ENCODE data around the gene MICAL2.

The MICAL2 gene

DNA sequence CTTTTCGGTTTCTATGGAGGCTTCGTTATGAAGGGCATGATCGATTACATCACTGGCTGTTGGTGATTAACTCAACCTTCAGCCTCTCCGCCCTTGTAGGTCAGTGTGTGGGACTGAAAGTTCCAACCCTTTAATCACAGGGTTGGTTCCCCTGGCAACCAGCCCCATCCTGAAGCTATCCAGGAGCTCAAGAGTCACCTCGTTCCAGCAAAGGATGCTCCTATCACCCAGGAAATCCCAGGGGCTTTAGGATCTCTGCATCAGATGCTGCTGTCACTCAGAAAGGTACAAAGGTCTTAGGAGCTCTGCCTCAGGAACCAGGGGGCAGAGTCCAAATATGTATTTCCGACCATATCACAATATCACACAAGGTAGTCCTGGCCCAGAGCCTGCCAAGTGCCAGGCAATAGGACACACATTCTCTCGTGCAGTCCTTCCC lies 143.5 kb downstream of the MICAL2 start:
- DNase-seq, result no peak

DNA sequence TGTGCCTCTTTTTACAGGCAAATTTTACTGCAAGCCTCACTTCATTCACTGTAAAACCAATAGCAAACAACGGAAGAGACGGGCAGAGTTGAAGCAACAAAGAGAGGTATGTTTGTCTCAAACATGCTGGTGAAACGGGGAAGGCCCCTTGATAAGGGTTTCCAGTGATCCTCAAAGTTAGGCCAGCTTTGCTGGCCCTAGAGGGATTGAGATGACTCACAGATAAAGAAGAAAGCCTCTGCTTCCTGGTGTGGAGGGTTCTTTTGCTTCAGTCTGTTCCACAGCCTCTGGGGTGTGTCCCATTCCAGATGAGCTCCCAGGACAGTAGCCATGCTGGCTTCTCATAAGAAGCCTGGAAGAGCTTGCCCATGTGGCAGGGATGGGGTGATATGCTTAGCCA lies 148.1 kb downstream of the MICAL2 start:
- no peak for DNase-seq

DNA sequence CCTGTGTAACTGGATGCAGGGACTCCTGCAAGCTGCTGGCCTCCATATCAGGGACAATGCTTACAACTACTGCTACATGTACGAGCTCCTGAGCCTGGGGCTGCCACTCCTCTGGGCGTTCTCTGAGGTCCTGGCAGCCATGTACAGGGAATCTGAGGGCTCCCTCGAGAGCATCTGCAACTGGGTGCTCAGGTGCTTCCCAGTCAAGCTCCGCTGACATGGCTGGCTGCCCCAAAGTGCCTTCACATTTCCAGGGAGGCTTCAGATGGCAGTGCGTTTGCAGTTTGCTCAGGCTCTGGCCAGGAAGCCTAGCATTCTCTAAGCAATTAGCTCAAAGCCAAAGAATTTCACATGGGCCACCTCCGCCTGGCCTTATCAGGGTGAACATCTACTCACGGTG lies 149.6 kb downstream of the MICAL2 start:
- no peak for DNase-seq

DNA sequence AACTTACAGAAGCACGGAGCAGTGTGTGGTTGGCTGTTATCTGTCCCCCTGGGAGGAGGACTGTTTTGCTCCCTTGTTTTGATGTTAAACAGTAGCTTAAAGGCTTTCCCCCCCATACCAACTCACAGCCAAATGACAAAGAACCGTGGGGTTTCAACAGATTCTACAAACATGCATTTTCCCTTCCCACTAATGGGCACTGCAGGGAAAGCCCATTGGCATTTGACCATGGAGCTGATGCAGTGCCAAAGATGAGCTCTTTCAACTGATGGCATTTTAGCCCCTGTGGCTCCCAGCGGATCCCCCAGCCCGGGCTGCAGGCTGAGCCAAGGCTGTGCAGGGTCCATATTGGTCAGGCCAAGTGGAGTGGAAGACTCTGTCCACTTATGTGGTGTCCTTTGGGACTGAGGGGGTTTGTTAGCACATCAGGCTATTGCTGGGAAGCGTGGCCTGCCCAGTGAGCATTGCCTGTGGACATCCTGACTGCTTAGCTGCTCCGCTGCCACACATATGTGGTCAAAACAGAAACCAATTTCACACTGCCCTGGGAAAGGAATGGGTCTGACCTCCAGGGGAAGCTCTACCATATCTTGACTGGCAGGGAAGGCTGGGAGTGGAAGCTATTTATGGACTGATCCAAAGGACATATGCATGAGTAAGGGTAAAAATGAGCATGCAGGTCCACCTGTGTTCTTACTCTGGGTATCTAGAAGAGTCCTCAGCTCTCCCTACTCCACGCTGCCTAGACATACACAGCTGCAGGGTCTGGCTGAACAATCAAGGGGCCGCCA lies 150.5 kb downstream of the MICAL2 start:
- DNase-seq, result no peak

DNA sequence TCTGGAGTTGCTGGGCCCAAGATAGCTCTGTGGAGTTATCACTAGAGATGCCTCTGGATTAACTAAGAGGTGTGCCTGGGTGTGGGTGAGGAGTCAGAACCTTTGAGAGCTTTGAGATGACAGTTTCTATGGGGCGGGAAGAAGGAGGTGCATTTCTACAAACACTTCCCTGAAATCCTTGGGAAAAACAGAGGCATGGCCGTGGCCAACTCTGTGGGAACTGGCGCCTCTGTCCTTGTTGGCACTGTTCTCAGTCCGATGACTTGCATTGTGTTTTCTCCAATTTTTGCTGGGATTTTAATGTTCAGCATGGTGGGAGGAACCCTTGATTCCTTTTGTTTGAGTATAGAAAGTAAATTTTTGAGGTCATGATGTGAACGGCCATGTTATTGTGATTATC lies 151.2 kb downstream of the MICAL2 start:
- DNase-seq, result no peak

DNA sequence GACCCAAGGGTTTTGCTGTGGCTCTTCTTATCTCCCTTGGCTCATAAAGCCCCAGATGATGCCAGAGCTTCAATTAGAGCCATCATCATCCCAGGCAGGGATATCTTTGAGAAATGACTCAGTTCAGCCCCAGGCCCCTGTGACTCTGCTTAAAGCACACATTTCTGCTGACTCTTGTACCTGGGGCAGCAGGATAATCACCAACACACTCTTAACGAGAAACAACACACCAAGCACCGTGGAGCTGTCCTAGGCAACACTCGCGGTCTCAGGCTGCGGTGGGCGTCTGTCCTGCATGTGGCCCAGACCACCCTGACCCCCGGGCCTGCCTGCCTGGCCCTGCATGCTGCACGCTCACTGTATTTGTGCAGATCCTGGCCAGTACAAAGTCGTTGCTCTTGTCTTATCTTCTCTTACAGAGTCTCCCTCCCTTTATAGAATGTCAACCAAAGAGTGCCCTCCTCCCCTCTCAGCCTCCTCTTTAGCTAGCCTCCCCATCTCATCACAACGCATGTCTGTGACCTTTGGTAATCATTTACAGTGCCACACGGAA lies 152.8 kb downstream of the MICAL2 start:
- no peak for DNase-seq

DNA sequence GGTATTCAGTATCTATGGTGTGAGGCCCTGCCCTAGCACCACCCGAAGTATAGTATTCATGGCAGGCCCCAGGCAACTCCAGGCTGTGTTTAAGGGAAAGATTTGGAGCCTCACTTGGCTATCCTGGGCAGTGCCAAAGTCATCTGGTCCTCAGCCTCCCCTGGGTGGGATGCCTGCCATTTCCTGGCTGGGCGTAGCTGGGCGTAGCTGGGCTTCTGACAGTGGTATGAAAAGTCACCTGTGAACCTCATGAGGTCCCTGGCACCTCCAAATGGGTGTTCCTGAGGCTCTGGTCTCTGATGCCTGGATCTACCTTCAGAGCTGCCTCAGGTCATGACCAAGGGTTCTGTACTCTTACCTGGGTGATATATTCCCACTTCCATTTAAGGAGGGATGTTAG lies 154.0 kb downstream of the MICAL2 start:
- no peak for DNase-seq

DNA sequence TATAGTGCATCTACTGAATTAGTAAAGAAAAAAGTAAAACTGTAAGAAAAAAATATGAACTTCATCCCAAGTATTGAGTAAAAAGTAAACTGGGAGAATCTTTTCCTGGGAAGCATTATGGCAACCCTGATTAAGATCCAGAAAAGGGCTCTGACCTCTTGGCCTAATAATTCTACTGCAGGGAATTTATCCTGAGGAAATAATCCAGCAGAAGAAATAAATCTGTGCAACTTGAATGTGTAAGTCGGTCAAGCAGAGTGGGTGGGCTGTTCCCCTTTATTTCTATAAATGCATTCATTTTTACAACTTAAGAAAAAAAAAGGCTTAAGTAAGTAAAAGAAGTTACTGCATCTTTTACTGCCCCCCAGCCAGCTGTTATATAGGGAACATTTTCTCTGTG lies 155.7 kb downstream of the MICAL2 start:
- DNase-seq, result no peak

DNA sequence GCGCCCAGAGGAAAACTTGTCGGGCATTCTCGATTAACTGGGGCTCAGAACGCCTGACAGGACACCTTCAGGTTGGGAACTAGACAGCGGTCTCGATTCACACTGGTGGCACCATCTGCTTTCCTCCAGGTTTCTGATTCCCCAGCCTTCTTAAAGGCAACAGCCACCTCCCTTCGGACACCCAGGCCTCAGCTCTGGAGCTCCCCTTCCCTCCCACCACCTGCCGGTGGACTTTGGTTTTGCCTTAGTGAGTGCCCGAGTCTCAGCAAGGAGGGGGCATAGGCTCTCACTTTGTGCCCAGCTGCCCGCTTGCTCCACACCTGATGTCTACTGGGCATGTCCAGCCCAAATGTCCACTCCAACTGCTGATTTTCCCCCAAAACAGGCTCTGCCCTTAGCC lies 156.6 kb downstream of the MICAL2 start:
- no peak for DNase-seq

DNA sequence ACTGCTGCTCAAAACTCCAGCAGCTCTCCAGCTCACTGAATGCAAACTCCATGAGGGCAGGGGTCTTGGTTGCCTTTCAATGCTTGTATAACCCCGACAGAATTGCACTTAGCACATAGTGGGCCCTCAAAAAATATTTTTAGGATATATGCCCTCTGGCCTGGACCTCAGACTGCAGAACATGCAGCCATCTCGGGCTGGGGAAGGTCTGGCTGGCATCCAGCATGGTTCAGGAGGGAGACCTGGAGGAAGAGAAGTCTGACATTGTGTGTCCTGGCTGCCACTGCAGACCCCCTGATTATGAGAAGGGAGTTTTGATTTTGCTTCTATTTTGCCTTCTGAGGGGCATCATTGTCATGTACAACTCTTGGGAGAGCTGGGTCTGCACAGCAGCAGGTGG lies 157.5 kb downstream of the MICAL2 start:
- no peak for DNase-seq

DNA sequence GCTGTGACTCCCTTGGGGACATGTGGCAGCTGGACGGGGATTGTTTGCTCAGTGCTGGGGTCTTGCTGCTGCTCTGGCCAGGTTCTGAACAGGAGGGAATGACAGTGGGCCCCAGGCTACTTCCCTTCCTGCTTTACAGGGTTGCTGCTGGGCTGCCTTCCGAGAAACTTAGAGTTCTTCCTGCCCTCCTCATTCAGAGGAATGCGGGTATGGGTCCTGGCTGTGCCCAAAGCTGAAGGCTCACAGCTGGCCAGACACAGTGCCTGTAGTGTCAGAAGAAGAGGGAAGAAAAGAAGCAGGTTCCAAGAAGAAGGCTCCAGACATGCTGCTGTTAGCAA lies 158.7 kb downstream of the MICAL2 start:
- DNase-seq, result no peak

DNA sequence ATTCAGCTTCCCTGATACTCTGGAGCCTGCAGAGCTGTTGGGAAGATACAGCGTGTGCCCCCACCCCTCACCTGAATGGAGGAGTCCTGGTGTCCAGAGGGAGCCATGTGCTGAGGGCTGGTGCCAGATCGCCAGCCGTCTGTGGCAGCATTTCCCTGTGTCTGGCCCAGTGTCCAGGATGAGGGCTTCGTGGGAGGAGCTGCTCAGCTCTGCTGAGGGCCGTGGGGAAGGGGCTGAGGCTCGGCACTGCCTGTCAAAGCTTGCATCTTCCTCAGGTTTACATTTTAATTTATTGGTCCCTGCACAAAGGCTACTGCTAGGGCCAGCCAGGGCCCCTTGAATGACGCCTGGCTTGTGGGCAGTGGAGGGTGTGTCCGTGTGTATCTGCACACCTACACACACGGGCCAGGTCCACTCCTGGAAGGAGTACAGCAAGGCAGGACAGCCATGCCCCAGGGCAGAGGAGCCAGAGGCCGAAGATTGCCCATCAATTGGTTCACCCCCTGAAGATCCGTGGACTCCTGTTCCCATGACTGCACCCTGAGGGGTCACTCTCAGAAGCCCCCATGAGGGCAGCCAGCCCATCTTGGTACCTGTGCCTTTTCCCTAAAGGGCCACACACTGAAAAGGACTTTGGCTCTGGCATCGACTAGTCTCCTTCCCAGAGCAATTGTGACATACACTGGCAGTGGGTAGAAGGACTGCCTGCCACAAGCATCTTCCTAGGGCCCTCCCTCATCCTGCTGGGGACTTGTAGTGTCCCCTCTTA lies 159.2 kb downstream of the MICAL2 start:
- DNase-seq, result no peak

DNA sequence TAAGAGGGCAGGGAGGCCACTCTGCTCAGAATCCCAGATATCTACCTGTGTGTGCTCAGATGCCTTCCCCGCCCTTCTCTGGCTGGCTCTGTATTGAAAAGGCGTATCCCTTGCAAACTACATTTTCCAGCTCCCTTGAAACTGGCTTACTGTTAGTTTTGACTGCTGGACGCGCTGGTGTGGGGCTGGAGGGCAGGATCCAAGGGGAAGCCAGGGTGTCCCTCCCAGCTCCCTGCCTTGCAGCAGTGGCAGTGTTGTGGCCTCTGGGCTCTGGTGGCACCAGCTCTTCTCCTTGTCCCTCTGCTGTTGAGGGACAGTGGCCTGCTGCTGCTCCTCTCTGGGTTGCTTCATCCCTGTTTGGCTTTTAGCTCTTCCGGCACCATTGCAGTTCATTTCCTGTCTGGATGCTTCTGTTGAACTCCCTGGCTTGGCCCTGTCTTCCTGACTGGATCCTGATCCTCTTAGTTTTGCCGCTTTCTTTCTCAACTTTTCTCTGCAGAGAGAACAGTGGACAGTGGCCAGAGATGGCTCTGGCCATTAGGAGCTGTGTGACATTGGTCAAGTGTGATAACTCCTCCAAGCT lies 159.9 kb downstream of the MICAL2 start:
- no peak for DNase-seq

DNA sequence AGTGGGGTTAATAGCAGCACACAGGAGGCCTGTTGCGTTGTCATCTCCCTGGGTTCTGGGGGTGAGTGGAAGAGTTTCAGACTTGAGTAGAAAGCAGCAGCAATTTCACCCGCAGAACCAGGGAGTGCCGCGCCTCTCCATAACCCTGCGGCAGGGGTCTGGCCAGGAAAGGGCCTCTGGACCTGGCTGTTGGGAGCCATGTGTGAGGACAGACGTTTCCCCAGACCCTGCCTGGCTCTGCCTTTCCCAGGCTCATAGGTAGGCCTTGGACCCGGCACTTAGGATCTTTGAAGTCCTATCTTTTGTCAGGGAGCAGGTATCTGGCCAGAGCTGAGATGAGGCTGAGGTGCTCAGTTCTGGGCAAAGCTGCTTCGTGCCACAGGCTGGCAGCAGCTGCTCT lies 160.4 kb downstream of the MICAL2 start:
- no peak for DNase-seq

DNA sequence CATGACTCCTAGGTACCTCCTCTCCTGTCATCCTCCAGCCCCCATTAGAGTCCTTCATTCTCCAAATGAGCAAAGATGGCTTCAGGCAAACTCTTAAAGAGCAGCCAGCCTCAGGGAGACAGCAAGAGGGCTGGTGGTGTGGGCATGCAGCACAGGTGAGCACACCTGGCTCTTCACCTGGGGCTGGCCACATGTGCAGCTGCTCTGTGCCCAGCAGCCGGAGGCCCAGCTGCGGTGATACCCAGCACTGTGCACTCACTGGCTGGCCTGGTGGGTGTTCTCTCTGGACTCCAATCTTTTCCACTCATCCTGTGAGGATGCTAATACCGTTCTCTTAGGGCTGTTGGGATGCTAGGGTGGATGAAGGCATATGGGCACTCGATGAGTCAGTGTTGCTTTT lies 160.9 kb downstream of the MICAL2 start:
- no peak for DNase-seq

DNA sequence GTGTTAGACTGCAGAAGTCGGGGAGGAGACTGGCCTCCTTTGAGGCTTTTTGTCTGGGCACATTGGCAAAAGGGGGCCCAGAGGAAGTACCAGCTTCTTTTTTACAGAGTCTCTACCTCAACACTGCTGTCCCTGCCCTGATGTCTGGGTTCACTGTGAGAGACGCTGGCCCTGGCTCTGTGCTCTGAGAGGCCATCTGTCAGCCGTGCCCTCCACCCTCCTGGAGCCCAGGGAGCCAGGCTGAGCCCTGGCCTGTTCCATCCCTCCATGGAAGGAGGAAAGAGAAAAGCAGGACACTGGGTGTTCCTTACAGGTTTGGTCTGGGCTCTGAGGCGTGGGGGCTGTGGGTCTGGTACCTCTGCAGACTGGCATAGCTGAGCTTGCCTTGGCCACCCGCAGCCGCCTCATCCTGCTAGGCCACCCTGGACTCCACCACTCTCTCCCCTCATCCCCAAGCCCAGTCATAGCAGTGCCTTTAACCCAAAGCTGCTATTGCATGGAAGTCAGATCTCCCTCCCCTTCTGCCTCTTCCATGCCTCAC lies 161.5 kb downstream of the MICAL2 start:
- no peak for DNase-seq

DNA sequence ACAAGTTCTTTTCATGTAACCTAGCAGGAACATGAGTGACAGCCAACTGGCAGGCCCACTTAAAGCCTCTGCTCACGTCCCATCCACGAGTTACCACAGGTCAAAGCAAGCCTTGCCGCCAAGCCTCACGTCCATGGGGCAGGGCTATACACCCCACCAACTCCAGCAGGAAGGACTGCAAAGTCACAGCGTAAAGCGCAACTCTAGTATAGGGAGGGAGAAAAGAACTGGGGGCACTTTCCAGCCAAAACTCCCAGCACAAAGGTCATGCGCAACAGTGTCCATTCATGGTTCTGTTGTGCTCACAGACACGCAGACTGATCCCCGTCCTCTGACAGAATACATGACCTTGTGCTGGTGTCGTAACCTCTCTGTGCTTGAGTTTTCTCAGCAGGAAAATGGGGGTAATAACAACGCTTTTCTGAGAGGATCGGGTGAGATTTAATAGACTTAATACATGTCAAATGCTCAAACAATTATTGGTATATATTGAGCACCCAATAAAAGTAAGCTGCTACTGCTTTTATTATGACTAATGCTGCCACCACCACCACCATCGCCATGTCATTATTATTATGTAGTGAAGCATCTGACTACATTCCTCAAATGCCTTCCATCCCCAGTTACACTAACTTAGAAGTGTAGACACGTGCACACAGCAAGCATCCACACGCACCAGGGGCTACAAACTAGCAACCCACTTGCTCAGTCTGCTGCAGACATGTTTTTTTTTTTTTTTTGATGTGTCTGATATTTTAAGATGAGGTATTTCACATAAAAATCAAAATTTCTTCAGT lies 162.6 kb downstream of the MICAL2 start:
- no peak for DNase-seq

DNA sequence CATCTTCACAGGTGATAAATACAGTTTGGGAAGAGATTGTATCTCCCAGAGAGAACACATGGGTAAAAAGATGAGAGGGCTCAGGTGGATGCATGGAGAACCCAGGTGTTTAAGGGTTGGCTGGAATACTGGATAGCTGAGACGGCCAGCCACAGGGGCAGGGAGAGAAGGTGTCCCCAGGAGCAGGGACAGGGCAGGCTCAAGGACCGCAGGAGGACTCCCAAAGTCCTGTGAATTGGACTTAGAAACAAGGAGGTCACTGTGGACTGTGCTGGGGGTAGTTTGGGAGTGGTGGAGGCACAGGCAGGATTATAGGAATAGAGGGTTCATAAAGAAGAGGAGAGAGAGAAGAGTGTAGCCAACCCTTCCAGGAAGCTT lies 163.2 kb downstream of the MICAL2 start:
- no peak for DNase-seq

DNA sequence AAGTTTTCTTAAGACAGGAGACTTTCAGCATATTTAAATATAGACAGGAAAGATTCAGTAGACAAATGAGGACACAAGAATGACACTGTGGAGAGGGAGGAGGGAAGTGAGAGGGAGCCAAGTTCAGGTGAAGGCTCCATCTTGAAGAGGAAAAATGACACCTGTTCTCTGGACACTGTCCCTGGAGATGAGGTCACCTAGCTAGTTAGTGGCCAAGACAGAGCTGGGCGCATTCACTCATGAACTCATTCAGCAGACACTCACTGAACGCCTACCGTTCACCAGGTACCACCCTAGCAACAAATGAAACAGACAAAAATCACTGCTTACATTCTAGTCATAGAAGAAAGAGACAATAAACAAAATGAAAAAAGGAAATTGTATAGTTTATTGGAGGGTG lies 163.7 kb downstream of the MICAL2 start:
- DNase-seq, result no peak

DNA sequence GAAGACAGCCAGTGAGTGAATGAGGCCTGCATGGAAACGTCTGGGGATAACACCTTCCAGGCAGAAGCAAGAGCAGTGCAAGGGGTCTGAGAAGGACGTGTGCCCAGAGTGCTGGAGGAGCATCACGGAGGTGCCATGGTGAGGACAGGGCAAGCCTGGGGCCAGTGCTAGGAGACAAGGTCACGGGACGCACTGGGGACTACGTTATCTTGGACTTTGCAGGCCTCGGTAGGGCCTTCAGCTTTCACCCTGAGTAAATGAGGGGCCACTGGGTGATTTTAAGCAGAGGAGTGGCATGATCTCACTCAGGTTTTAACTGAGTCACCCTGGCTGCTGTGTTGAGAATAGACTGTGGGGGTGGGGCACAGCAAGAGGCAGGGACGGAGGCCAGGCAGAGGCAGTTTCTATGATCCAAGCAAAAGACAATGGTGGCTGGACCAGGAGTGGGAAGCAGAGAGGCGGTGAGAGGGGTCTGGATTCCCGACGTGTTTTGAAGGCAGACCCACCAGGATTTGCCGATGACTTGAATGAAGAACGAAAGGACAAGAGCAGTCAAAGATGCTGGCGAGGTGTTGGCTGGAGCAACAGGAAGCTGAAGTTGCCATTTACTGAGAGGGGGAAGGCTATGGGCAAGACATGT lies 164.3 kb downstream of the MICAL2 start:
- DNase-seq, result no peak

DNA sequence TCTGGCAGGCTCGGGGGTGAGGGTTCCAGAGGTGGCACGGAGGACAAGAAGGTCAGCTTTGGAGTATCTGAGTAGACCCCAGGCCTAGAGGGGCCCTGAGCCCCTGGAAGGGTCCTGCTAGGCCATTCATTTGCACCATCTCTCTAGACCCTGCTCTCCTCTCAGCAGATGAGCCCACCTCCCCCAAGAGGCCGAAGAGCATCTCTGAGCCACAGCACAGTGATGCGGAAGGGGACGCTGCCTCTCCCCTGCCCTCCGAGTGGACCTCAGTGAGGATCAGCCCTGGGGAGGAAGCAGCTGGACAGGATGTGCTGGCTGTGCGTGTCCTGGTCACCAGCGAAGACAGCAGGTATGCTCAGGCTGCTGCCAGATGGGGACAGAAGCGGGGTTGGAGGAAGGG lies 165.4 kb downstream of the MICAL2 start:
- DNase-seq, result no peak

DNA sequence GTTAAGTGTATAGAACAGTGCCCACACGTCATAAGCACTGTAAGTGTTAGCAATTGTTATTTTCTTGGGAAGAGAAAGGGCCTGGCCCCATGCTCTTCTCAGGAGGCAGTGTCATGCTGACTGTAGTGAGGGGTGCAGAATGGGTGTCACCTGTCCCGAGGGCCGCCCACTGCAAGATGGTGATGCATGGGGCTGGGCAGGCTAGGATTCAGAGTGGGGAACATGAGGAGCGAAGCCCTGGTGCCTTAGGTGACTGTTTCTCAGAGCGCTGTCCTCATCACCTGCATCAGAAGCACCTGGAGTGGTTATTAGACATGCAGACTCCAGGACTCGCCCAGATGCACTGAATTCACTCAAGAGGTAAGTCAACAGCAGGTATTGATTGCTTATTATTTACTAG lies 166.0 kb downstream of the MICAL2 start:
- no peak for DNase-seq

Measured in activated gamma-delta T cell (primary cell).